K562 (cell line): ENCODE results near the gene RFC5. TPM values are rescaled to one million over a fixed set of nuclear protein-coding genes. Genes with fewer than 3 reads are reported as not detected.

Experiments used
- ATAC-seq: fragments of 200-7000 bp; cut with Tn5 transposase; 3 replicates; pipeline ENCODE4 v1.9.1; 2020; ENCODE audit warnings: moderate library complexity
- BruUV-seq: library from RNA; stranded (reverse); fragments of 400-500 nt; replicated peaks from 2 replicates; lab custom pipeline; 2021; lab: Mats Ljungman, UMichigan
- CTCF ChIA-PET: fragments of 300-600 bp; formaldehyde crosslinking; extraction: SDS; loops from one replicate; lab custom pipeline; 2021; ENCODE audit warnings: low intra/inter-chr PET ratio; lab: Yijun Ruan, JAX
- POLR2A ChIA-PET: fragments of 300-600, 350-650 bp; sonication (Branson Sonifier 250); formaldehyde crosslinking; extraction: SDS; loops from one replicate; lab custom pipeline; 2021; ENCODE audit warnings: antibody characterized with exemption, inconsistent platforms; lab: Yijun Ruan, JAX
- DNase-seq, 4 experiments: peaks; one replicate each; pipeline versions ENCODE4 v3.0.0 to v3.0.0-alpha.2; 2011 to 2018; ENCODE audit warnings: low spot score in 3 of 4, mixed read lengths in 3 of 4; ENCODE audit errors: extremely low read depth in 1 of 4
- FAIRE-seq: peaks from 2 replicates; lab custom pipeline; 2011; peaks lifted over from hg19 to GRCh38; lab: Jason Lieb, UNC
- H2AFZ ChIP-seq: 2 replicates; pipeline ENCODE4 v1.6.0; 2011; ENCODE audit warnings: low read depth, low read length, control low read depth, inconsistent platforms
- H3K27ac ChIP-seq: fragments of 200-600 bp; 3 replicates; pipeline ENCODE4 v1.8.0; 2011; ENCODE audit warnings: low read depth, mild to moderate bottlenecking, control low read depth, inconsistent platforms, low read length, moderate library complexity, mixed read lengths; ENCODE audit errors: extremely low read depth
- H3K27me3 ChIP-seq, 2 experiments: fragments of 300-600 bp in 1 of 2; 2 replicates in 1 of 2; 3 replicates in 1 of 2; pipeline versions ENCODE4 v1.6.0 to v1.8.0; 2011; ENCODE audit warnings: inconsistent platforms in 2 of 2, low read length in 2 of 2, mild to moderate bottlenecking in 1 of 2, mixed read lengths in 1 of 2, moderate library complexity in 1 of 2; ENCODE audit not compliant: control insufficient read depth in 2 of 2, insufficient read depth in 2 of 2
- H3K36me3 ChIP-seq: fragments of 300-600 bp; 3 replicates; pipeline ENCODE4 v1.8.0; 2011; ENCODE audit warnings: mild to moderate bottlenecking, low read length, inconsistent platforms; ENCODE audit not compliant: control insufficient read depth, insufficient read depth
- H3K4me1 ChIP-seq, 2 experiments: fragments of 200-600 bp in 1 of 2; replicated peaks in 1 of 2; 2 replicates in 1 of 2; 3 replicates in 1 of 2; pipeline versions ENCODE4 v1.5.1 to v1.8.0; 2011; ENCODE audit warnings: inconsistent platforms in 2 of 2, low read length in 2 of 2, mild to moderate bottlenecking in 1 of 2, mixed read lengths in 1 of 2, moderate library complexity in 1 of 2; ENCODE audit not compliant: control insufficient read depth in 2 of 2, insufficient read depth in 2 of 2
- H3K4me2 ChIP-seq: 2 replicates; pipeline ENCODE4 v1.6.1; 2011; ENCODE audit warnings: low read length, control low read depth, inconsistent platforms, mixed read lengths; ENCODE audit not compliant: insufficient read depth
- H3K4me3 ChIP-seq: fragments of 200-600 bp; sonication (generic), shearing (Covaris generic); 2 replicates; pipeline ENCODE4 v1.5.1; 2016; ENCODE audit warnings: control low read depth, inconsistent platforms
- H3K79me2 ChIP-seq: fragments of 200-600 bp; 3 replicates; pipeline ENCODE4 v1.8.0; 2011; ENCODE audit warnings: low read length, inconsistent platforms; ENCODE audit not compliant: control insufficient read depth, insufficient read depth
- H3K9ac ChIP-seq, 2 experiments: 2 replicates each; pipeline versions ENCODE4 v1.6.0 to v1.6.1; 2011; ENCODE audit warnings: low read depth in 2 of 2, low read length in 2 of 2, control low read depth in 1 of 2, inconsistent platforms in 1 of 2, mild to moderate bottlenecking in 1 of 2, mixed read lengths in 1 of 2; ENCODE audit not compliant: insufficient read depth in 1 of 2
- H3K9me1 ChIP-seq: one replicate; pipeline ENCODE4 v1.6.0; 2011; ENCODE audit warnings: inconsistent platforms, mild to moderate bottlenecking, low read length, moderate library complexity; ENCODE audit not compliant: control insufficient read depth, insufficient read depth
- H3K9me3 ChIP-seq: replicated peaks from 2 replicates; pipeline ENCODE4 v1.5.1; 2011; ENCODE audit warnings: low read depth, low read length, inconsistent platforms; ENCODE audit not compliant: control insufficient read depth, insufficient read depth
- H4K20me1 ChIP-seq: replicated peaks from 2 replicates; pipeline ENCODE4 v1.6.1; 2011; ENCODE audit warnings: low read length, inconsistent platforms, mixed read lengths; ENCODE audit not compliant: control insufficient read depth, insufficient read depth
- CBX8 ChIP-seq: fragments of 200-600 bp; sonication (generic); IDR thresholded peaks from 2 replicates; pipeline ENCODE4 v1.6.1; 2012; ENCODE audit warnings: borderline replicate concordance, mixed run types, low read depth, mild to moderate bottlenecking, moderate library complexity, mixed read lengths, low read length, control low read depth, inconsistent platforms; ENCODE audit not compliant: poor library complexity, severe bottlenecking; ENCODE audit errors: extremely low read depth
- FOXP4 ChIP-seq: sonication (generic); formaldehyde crosslinking; IDR thresholded peaks from 2 replicates; pipeline ENCODE4 v1.8.0; 2022; ENCODE audit warnings: mild to moderate bottlenecking, missing genetic modification reagents, borderline replicate concordance
- HDAC2 ChIP-seq: fragments of 450-650 bp; IDR thresholded peaks from 2 replicates; pipeline ENCODE4 v1.6.1; 2016; ENCODE audit warnings: mild to moderate bottlenecking
- HNRNPUL1 ChIP-seq: fragments of 200-400 bp; formaldehyde crosslinking; IDR thresholded peaks from 2 replicates; pipeline ENCODE4 v1.6.1; 2017; ENCODE audit warnings: low read length
- MAZ ChIP-seq, 2 experiments: fragments of 450-650 bp in 1 of 2; sonication (generic) in 1 of 2; formaldehyde crosslinking; IDR thresholded peaks in 1 of 2; conservative IDR thresholded peaks in 1 of 2; 2 replicates each; pipeline versions ENCODE4 v1.4.0 to v1.5.0; 2020; ENCODE audit warnings: mild to moderate bottlenecking in 1 of 2, missing genetic modification reagents in 1 of 2
- NCOA1 ChIP-seq: fragments of 450-650 bp; IDR thresholded peaks from 2 replicates; pipeline ENCODE4 v1.6.1; 2016; ENCODE audit warnings: low read depth
- POLR2AphosphoS5 ChIP-seq: IDR thresholded peaks from 2 replicates; pipeline ENCODE4 v1.6.1; 2011; ENCODE audit warnings: mild to moderate bottlenecking, low read depth, low read length, moderate library complexity; ENCODE audit not compliant: control insufficient read depth, insufficient read depth
- SMARCA5 ChIP-seq: fragments of 450-650 bp; IDR thresholded peaks from 2 replicates; pipeline ENCODE4 v1.6.1; 2016
- VEZF1 ChIP-seq: fragments of 200-800 bp; sonication (Bioruptor generic); IDR thresholded peaks from 2 replicates; pipeline ENCODE4 v1.6.1; 2017; ENCODE audit warnings: missing genetic modification characterization, missing compliant biosample characterization
- ZNF239 ChIP-seq: fragments of 250-450 bp; sonication (Bioruptor Pico); IDR thresholded peaks from 2 replicates; pipeline ENCODE4 v1.4.0; 2020; ENCODE audit warnings: mild to moderate bottlenecking
- ZSCAN29 ChIP-seq: fragments of 450-650 bp; IDR thresholded peaks from 2 replicates; pipeline ENCODE4 v1.6.1; 2017
- WGBS: fragments of 100-300 bp; shearing (Covaris generic); methylation state at CpG from one replicate; pipeline ENCODE4 v1.1.6; 2016; ENCODE audit warnings: low coverage, mixed read lengths; ENCODE audit not compliant: insufficient coverage; ENCODE audit errors: missing lambda C conversion rate; 5-methylcytosine and 5-hydroxymethylcytosine counted together
- in situ Hi-C: fragments of 300-500 bp; cut with MboI; formaldehyde crosslinking; loops from 4 replicates; pipeline ENCODE4 v1.15.0; 2018; ENCODE audit warnings: inconsistent platforms, mixed read lengths
- intact Hi-C: fragments of 100-400 bp; cut with micrococcal nuclease; formaldehyde crosslinking; loops from 2 replicates; pipeline ENCODE4 v1.14.2; 2022
- polyA plus RNA-seq, 8 experiments: library from polyadenylated mRNA; depleted of rRNA in 4 of 8; stranded (reverse) in 5 of 8; unstranded in 3 of 8; fragments of >200 nt; fragmentation: Nextera tagmentation in 2 of 8; fragmentation: Illumina TruSeq in 1 of 8; extraction: Ambion mirVana in 2 of 8; extraction: Trizol in 1 of 8; gene quantifications; 2 replicates each; pipeline versions ENCODE4 v1.2.1 to v1.2.3, GENCODE V29; 2011 to 2014; ENCODE audit warnings: inconsistent platforms in 1 of 8, missing spikeins in 1 of 8
- total RNA-seq, 7 experiments: library from RNA; depleted of rRNA in 6 of 7; stranded (reverse); fragments of >200 nt in 6 of 7; fragmentation: Illumina TruSeq in 2 of 7; extraction: Trizol in 2 of 7; gene quantifications; 2 replicates each; pipeline versions ENCODE4 v1.2.1 to v1.2.3, GENCODE V29; 2011 to 2021; ENCODE audit warnings: low replicate concordance in 1 of 7
- TF ChIP-seq, protein P1 (sequence below): IDR thresholded peaks from 2 replicates; pipeline ENCODE4 v1.6.1; 2011; ENCODE audit warnings: borderline replicate concordance, low read depth, mild to moderate bottlenecking, moderate library complexity, low read length; ENCODE audit not compliant: insufficient read depth, poor library complexity, severe bottlenecking
- TF ChIP-seq, protein P2 (sequence below): sonication (generic); formaldehyde crosslinking; IDR thresholded peaks from 2 replicates; pipeline ENCODE4 v1.8.0; 2022; ENCODE audit warnings: missing genetic modification reagents, mild to moderate bottlenecking, moderate library complexity, borderline replicate concordance

Gene RFC5
- total and polyA plus RNA-seq, 9 of the 15 experiments (the other 6 are each of a cell fraction or from before 2014, with no cell fraction given): 61.8 to 189 (median 92.9) TPM

- ATAC-seq (peak; percentile 75), DNase-seq (peak in 2 of 4 experiments; percentile 22 to 29), FAIRE-seq (peak; percentile 51)
- 94% methylated on average over 5 of the region's 5 CpGs for WGBS
- Histone ChIP-seq H3K36me3 (peaks cover 95% of the 10 kb centered on the region), H3K9ac (no peak overlapping the region), H3K27ac (no peak overlapping the region), H3K27me3 (no peaks in the 10 kb centered on the region), H3K9me1 (no peaks in the 10 kb centered on the region), H3K79me2 (no peaks in the 10 kb centered on the region), H4K20me1 (no peaks in the 10 kb centered on the region; the same call in 1 of the 2 replicates), H3K4me2 (no peak overlapping the region), H3K4me1 (no peaks in the 10 kb centered on the region; a peak in 1 of 5 replicates), H3K9me3 (no peaks in the 10 kb centered on the region), H2AFZ (no peak overlapping the region), H3K4me3 (no peak overlapping the region)
- CTCF ChIA-PET: interaction anchor here (3.4 kb wide), 1 partner anchor 160 kb away, joined by 23 read pairs; no protein-coding TSS in a partner anchor
- POLR2A ChIA-PET: interaction anchor here (0.6 to 1.9 kb wide), 5 partner anchors 10 to 1137 kb away, joined by 3 to 7 read pairs (median 5); no protein-coding TSS in a partner anchor
- in situ Hi-C loops: no loop called here
- intact Hi-C loops: loop anchor here (2.0 kb wide), 1 partner anchor 160 kb away; no protein-coding TSS in a partner anchor
- no TSS peak for BruUV-seq
- TF ChIP-seq, protein P1, sequence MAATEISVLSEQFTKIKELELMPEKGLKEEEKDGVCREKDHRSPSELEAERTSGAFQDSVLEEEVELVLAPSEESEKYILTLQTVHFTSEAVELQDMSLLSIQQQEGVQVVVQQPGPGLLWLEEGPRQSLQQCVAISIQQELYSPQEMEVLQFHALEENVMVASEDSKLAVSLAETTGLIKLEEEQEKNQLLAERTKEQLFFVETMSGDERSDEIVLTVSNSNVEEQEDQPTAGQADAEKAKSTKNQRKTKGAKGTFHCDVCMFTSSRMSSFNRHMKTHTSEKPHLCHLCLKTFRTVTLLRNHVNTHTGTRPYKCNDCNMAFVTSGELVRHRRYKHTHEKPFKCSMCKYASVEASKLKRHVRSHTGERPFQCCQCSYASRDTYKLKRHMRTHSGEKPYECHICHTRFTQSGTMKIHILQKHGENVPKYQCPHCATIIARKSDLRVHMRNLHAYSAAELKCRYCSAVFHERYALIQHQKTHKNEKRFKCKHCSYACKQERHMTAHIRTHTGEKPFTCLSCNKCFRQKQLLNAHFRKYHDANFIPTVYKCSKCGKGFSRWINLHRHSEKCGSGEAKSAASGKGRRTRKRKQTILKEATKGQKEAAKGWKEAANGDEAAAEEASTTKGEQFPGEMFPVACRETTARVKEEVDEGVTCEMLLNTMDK: peak; percentile 39
- TF ChIP-seq POLR2AphosphoS5 (no peak), SMARCA5 (no peak), NCOA1 (no peak), ZNF239 (no peak), VEZF1 (CRISPR knock-in tag) (no peak), HNRNPUL1 (no peak), FOXP4 (CRISPR knock-in tag) (no peak), MAZ (CRISPR knock-in tag; conservative IDR thresholded peaks at IDR 0.05 in 1 of 2, IDR thresholded peaks at IDR 0.05 in 1 of 2) (no peak), HDAC2 (no peak), ZSCAN29 (no peak), CBX8 (no peak)
- TF ChIP-seq, protein P2, sequence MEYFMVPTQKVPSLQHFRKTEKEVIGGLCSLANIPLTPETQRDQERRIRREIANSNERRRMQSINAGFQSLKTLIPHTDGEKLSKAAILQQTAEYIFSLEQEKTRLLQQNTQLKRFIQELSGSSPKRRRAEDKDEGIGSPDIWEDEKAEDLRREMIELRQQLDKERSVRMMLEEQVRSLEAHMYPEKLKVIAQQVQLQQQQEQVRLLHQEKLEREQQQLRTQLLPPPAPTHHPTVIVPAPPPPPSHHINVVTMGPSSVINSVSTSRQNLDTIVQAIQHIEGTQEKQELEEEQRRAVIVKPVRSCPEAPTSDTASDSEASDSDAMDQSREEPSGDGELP: no peak
Measured at GRCh38 chr12:118034429-118035189, 18.1 kb downstream of the RFC5 start.
